H1 (cell line): ENCODE measurements around the gene HORMAD2.

Experiments
- CTCF ChIP-seq, 3 experiments: IDR thresholded peaks; 1 replicate in 2 of 3; 2 replicates in 1 of 3; pipeline versions ENCODE4 v1.5.1 to v1.6.1; 2011; ENCODE audit warnings: low read length in 3 of 3, mild to moderate bottlenecking in 3 of 3, inconsistent platforms in 2 of 3, low read depth in 1 of 3, moderate library complexity in 1 of 3; ENCODE audit not compliant: insufficient read depth in 1 of 3; ENCODE audit errors: control extremely low read depth in 1 of 3
- FOSL1 ChIP-seq: IDR thresholded peaks from 2 replicates; pipeline ENCODE4 v1.6.1; 2011; ENCODE audit warnings: mild to moderate bottlenecking, low read depth, low read length, moderate library complexity; ENCODE audit not compliant: insufficient read depth
- MAFK ChIP-seq: IDR thresholded peaks from 2 replicates; pipeline ENCODE4 v1.6.1; 2012; ENCODE audit warnings: low read depth, mild to moderate bottlenecking, improper control_type of control experiment, low read length
- MAX ChIP-seq: IDR thresholded peaks from 2 replicates; pipeline ENCODE4 v1.6.1; 2012; ENCODE audit warnings: inconsistent platforms
- NRF1 ChIP-seq: IDR thresholded peaks from 2 replicates; pipeline ENCODE4 v1.6.1; 2011; ENCODE audit warnings: mild to moderate bottlenecking, low read depth, low read length, improper control_type of control experiment
- POLR2A ChIP-seq, 2 experiments: IDR thresholded peaks; 1 replicate in 1 of 2; 2 replicates in 1 of 2; pipeline ENCODE4 v1.6.1; 2011; ENCODE audit warnings: low read depth in 2 of 2, low read length in 2 of 2, mild to moderate bottlenecking in 2 of 2; ENCODE audit errors: control extremely low read depth in 1 of 2
- POLR2AphosphoS5 ChIP-seq: IDR thresholded peaks from 2 replicates; pipeline ENCODE4 v1.6.1; 2011; ENCODE audit warnings: low read depth, low read length
- RAD21 ChIP-seq, 2 experiments: IDR thresholded peaks in 1 of 2; conservative IDR thresholded peaks in 1 of 2; 2 replicates each; pipeline ENCODE4 v1.6.1; 2011; ENCODE audit warnings: low read depth in 2 of 2, low read length in 2 of 2, improper control_type of control experiment in 1 of 2, inconsistent platforms in 1 of 2, mild to moderate bottlenecking in 1 of 2, moderate library complexity in 1 of 2
- TAF7 ChIP-seq: optimal IDR thresholded peaks from 2 replicates; pipeline ENCODE3; 2011; ENCODE audit warnings: low read depth, mild to moderate bottlenecking, inconsistent platforms, low read length, moderate library complexity, borderline replicate concordance
- YY1 ChIP-seq: IDR thresholded peaks from 2 replicates; pipeline ENCODE4 v1.6.1; 2011; ENCODE audit warnings: low read depth, mild to moderate bottlenecking, low read length
- ZNF274 ChIP-seq: IDR thresholded peaks from 2 replicates; pipeline ENCODE4 v1.7.0; 2012; ENCODE audit warnings: low read length, borderline replicate concordance; ENCODE audit errors: extremely low read depth

- TF ChIP-seq ZNF274 (no peak), YY1 (no peak), CTCF (IDR thresholded peaks at IDR 0.05; ENCODE audit: control extremely low read depth in 1 of 3, insufficient read depth in 1 of 3, low read depth in 1 of 3, low read length in 3 of 3) (no peak), POLR2A (IDR thresholded peaks at IDR 0.05; ENCODE audit: control extremely low read depth in 1 of 2, low read depth in 2 of 2, low read length in 2 of 2) (no peak), NRF1 (no peak), FOSL1 (no peak), POLR2AphosphoS5 (no peak), TAF7 (no peak), MAX (no peak), RAD21 (IDR thresholded peaks at IDR 0.05 in 1 of 2, conservative IDR thresholded peaks at IDR 0.05 in 1 of 2; ENCODE audit: low read depth in 2 of 2, low read length in 2 of 2) (no peak), MAFK (no peak)
Measured at GRCh38 chr22:30073743-30074142, 6.5 kb upstream of the HORMAD2 start.
